Mammary epithelial cell (primary cell): ENCODE data around the gene BORCS5.

Source experiments
- EZH2 ChIP-seq: IDR thresholded peaks from 2 replicates; pipeline ENCODE4 v1.6.1; 2012; ENCODE audit warnings: low read length, inconsistent platforms, borderline replicate concordance
- TF ChIP-seq, protein P1 (sequence below), 2 donors: IDR thresholded peaks in 1 of 2; conservative IDR thresholded peaks in 1 of 2; 2 replicates each; pipeline ENCODE4 v1.5.1; 2011 to 2012; ENCODE audit warnings: inconsistent platforms in 2 of 2, low read length in 2 of 2, mild to moderate bottlenecking in 2 of 2, control low read depth in 1 of 2, low read depth in 1 of 2; ENCODE audit not compliant: insufficient read depth in 1 of 2; ENCODE audit errors: extremely low read depth in 1 of 2

DNA sequence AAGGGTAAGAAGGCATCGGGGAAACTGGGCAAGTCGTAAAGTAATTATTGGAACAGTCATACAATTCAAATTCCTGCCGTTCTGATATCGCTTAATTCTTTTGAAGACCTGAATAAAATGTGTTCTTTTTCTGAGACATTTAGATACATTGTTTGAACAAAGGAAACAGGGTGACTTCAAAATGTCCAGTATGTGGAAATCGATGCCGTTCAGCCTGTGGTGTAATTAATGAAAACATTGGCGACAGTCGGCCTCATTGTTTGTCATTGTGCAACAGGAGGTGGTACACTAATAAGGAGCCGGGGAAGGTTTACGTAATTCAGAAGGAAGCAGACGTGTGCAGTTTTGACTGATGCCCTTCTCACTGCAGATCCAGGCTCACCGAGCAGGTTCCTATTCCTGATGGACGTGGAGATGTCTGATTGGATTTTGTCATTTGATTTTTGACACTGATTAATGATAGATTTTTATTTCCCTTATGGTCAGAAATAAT lies 92.7 kb downstream of the BORCS5 start:
- TF ChIP-seq, protein P1, sequence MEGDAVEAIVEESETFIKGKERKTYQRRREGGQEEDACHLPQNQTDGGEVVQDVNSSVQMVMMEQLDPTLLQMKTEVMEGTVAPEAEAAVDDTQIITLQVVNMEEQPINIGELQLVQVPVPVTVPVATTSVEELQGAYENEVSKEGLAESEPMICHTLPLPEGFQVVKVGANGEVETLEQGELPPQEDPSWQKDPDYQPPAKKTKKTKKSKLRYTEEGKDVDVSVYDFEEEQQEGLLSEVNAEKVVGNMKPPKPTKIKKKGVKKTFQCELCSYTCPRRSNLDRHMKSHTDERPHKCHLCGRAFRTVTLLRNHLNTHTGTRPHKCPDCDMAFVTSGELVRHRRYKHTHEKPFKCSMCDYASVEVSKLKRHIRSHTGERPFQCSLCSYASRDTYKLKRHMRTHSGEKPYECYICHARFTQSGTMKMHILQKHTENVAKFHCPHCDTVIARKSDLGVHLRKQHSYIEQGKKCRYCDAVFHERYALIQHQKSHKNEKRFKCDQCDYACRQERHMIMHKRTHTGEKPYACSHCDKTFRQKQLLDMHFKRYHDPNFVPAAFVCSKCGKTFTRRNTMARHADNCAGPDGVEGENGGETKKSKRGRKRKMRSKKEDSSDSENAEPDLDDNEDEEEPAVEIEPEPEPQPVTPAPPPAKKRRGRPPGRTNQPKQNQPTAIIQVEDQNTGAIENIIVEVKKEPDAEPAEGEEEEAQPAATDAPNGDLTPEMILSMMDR (conservative IDR thresholded peaks at IDR 0.05 in 1 of 2, IDR thresholded peaks at IDR 0.05 in 1 of 2; ENCODE audit: extremely low read depth in 1 of 2, insufficient read depth in 1 of 2, low read depth in 1 of 2, low read length in 2 of 2) = no peak
- no peak for TF ChIP-seq EZH2
